Stomach (tissue), 4 donors: Measurements from ENCODE around the gene SNRNP40.

Experiments used
- POLR2A ChIP-seq, 4 donors: fragments of 450-650 bp; IDR thresholded peaks; one replicate each; pipeline ENCODE4 v1.6.1; 2016; ENCODE audit warnings: antibody characterized with exemption in 4 of 4, control low read depth in 2 of 4, mild to moderate bottlenecking in 1 of 4, moderate library complexity in 1 of 4
- POLR2AphosphoS5 ChIP-seq, 3 donors: sonication (generic); formaldehyde crosslinking; IDR thresholded peaks; one replicate each; pipeline ENCODE4 v1.6.1; 2016; ENCODE audit warnings: antibody characterized with exemption in 3 of 3
- TF ChIP-seq, protein P1 (sequence below), 7 experiments: fragments of 450-650 bp in 4 of 7; fragments of 200-600 bp in 3 of 7; sonication (generic) in 3 of 7; IDR thresholded peaks; one replicate each; pipeline ENCODE4 v1.5.1; 2016 to 2019; ENCODE audit warnings: antibody characterized with exemption in 7 of 7, control low read depth in 2 of 7, mild to moderate bottlenecking in 1 of 7

DNA sequence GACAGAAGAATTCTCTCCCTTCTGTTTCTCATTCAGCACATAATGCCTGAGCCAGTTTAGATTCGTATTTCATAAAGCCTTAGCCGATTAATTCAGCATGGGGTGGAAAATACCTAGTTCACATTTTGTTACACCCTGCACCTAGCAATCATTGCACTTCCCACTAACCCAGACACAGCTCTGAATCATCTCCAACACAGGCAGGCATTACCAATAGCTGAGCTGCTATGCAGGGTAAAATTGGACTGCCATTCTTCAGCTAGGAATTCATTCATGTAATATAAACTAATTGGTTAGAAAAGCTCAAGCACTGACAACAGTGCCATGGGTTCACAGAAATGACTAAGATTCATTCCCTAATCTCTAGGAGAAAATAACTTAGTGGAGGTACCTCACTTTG lies 30.0 kb downstream of the SNRNP40 start:
- TF ChIP-seq, protein P1, sequence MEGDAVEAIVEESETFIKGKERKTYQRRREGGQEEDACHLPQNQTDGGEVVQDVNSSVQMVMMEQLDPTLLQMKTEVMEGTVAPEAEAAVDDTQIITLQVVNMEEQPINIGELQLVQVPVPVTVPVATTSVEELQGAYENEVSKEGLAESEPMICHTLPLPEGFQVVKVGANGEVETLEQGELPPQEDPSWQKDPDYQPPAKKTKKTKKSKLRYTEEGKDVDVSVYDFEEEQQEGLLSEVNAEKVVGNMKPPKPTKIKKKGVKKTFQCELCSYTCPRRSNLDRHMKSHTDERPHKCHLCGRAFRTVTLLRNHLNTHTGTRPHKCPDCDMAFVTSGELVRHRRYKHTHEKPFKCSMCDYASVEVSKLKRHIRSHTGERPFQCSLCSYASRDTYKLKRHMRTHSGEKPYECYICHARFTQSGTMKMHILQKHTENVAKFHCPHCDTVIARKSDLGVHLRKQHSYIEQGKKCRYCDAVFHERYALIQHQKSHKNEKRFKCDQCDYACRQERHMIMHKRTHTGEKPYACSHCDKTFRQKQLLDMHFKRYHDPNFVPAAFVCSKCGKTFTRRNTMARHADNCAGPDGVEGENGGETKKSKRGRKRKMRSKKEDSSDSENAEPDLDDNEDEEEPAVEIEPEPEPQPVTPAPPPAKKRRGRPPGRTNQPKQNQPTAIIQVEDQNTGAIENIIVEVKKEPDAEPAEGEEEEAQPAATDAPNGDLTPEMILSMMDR (IDR thresholded peaks at IDR 0.05) = no peak
- TF ChIP-seq POLR2A (IDR thresholded peaks at IDR 0.05) (no peak), POLR2AphosphoS5 (IDR thresholded peaks at IDR 0.05) (no peak)
